ENCODE data around the gene HYAL3.

Gene HYAL3

DNA sequence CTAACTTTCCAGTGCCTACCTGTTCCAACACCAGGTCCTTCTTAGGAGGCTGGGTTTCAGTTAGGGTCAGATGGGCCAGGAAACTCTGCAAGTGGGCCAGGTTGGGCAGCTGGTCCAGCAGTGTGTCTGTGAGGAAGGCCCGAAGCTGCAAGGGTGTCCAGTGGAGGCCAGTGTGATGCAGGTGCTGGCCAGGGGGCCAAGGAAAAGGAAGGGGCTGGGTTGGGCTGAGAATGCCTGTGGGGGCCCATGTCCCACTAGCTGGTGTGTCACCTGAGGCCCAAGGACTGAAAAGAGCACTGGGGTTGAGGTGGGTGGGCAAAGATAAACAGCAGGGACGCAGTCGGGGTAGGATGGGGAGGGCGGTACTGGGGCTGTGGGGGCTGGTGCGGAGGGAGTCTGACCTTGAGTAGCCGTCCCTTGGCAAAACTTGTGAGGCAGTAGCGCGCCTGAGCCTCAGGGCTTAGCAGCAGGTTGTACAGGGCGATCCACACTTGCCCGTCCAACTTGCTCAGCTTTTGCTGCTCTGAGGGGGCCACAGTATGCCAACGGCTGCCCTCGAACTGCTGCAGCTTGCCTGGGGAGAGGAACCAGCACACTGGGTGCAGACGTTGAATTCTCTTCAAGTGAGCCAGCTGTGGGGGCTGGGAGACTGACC is 42.9 kb upstream of the HYAL3 start:
- ChIA-PET POLR2A (no interaction called here), CTCF (interaction anchor here (1.1 to 16.7 kb wide), 3 partner anchors 9 to 203 kb away, joined by 3 to 473 read pairs (median 16); partner anchors contain the start of genes CYB561D2 and NPRL2)
- no peak overlapping the region for H3K4me3 ChIP-seq (ENCODE audit: low read depth, low read length)
- TF ChIP-seq, protein P1, sequence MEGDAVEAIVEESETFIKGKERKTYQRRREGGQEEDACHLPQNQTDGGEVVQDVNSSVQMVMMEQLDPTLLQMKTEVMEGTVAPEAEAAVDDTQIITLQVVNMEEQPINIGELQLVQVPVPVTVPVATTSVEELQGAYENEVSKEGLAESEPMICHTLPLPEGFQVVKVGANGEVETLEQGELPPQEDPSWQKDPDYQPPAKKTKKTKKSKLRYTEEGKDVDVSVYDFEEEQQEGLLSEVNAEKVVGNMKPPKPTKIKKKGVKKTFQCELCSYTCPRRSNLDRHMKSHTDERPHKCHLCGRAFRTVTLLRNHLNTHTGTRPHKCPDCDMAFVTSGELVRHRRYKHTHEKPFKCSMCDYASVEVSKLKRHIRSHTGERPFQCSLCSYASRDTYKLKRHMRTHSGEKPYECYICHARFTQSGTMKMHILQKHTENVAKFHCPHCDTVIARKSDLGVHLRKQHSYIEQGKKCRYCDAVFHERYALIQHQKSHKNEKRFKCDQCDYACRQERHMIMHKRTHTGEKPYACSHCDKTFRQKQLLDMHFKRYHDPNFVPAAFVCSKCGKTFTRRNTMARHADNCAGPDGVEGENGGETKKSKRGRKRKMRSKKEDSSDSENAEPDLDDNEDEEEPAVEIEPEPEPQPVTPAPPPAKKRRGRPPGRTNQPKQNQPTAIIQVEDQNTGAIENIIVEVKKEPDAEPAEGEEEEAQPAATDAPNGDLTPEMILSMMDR (IDR thresholded peaks at IDR 0.05; ENCODE audit: insufficient read depth, low read length, missing control alignments): no peak
- DNase-seq (ENCODE audit: low read depth, low spot score): no peak

DNA sequence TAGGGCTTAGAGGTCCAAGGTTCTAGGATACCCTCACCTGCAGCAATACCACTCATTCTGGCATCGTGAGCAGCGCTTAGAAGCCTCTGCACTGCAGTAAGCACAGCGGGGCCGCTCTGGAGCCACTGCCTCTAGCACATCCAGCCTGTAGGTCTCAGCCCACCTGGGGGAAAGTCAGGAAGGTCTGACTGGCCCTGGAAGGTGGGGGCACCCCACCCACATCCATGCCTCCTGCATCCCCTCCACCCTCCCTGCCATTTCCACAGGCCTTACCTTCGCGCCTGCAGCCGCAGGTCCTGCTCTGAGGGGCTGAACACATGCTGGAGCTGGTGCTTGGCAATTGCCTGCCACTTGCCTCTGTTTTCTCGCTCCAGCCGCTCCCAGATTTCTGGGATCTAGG is 42.3 kb upstream of the HYAL3 start:
- TF ChIP-seq, protein P1 (IDR thresholded peaks at IDR 0.05; ENCODE audit: insufficient read depth, low read length, missing control alignments): no peak
- no peak for DNase-seq (ENCODE audit: low read depth, low spot score)
- ChIA-PET POLR2A (interaction anchor here (1.2 kb wide), 1 partner anchor 100 kb away, joined by 3 read pairs; no protein-coding TSS in a partner anchor), CTCF (interaction anchor here (1.1 to 16.7 kb wide), 3 partner anchors 9 to 204 kb away, joined by 7 to 473 read pairs (median 16); partner anchors contain the start of genes CYB561D2 and NPRL2)
- H3K4me3 ChIP-seq (ENCODE audit: low read depth, low read length): peak overlapping the region; percentile 63

DNA sequence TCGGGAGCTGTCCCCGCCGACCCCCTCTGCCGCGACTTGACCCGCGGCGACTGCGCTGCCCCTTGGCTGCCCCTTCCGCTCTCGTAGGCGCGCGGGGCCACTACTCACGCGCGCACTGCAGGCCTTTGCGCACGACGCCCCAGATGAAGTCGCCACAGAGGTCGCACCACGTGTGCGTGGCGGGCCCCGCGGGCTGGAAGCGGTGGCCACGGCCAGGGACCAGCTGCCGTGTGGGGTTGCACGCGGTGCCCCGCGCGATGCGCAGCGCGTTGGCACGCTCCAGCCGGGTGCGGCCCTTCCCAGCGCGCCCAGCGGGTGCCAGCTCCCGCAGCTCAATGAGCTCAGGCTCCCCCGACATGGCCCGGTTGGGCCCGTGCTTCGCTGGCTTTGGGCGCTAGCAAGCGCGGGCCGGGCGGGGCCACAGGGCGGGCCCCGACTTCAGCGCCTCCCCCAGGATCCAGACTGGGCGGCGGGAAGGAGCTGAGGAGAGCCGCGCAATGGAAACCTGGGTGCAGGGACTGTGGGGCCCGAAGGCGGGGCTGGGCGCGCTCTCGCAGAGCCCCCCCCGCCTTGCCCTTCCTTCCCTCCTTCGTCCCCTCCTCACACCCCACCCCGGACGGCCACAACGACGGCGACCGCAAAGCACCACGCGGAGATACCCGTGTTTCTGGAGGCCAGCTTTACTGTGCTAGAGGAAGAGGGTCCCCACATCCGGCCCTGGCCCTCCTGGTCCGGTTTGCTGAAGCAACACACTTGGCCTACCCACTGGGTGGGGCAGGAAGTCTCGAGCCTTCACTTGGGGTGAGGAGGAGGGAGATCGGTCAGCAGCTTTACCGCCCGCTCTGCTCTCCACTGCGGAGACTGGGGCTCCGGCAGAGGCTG is 41.5 kb upstream of the HYAL3 start, which contains the start of gene RASSF1:
Gene RASSF1 (minus strand): TSS at position 389 of the 882 bp plus-strand sequence. CDS start 31 bp downstream, at position 358.
- POLR2A ChIA-PET: interaction anchor here (1.1 to 1.2 kb wide), 3 partner anchors 10 to 99 kb away, joined by 3 read pairs; partner anchors contain the start of genes CYB561D2 and NPRL2
- CTCF ChIA-PET: interaction anchor here (0.8 to 4.9 kb wide), 7 partner anchors 8 to 209 kb away, joined by 3 to 46 read pairs (median 6); partner anchors contain the start of genes CYB561D2, NPRL2 and TMEM115
- no peak for DNase-seq (ENCODE audit: low read depth, low spot score)
- TF ChIP-seq, protein P1 (IDR thresholded peaks at IDR 0.05; ENCODE audit: insufficient read depth, low read length, missing control alignments): no peak
- H3K4me3 ChIP-seq (ENCODE audit: low read depth, low read length): peak within 1 kb of the TSS; percentile 63

DNA sequence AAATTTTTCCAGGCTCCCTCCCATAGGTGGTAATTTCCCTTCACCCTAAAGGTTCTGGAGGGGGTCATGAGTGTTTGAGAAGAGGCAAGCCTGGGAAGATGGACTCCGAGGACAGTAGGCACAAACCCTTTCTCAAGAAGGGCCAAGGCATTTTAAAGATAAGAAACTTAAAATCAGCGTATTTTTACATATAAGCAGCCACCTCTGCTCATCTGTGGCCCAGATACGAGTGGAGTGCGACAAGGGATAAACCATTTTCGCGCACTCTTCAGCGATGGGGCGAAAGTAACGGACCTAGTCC is 40.9 kb upstream of the HYAL3 start:
- H3K4me3 ChIP-seq (ENCODE audit: low read depth, low read length): peak overlapping the region; percentile 63
- POLR2A ChIA-PET: interaction anchor here (1.1 kb wide), 2 partner anchors 10 to 17 kb away, joined by 3 read pairs; partner anchors contain the start of genes CYB561D2 and NPRL2
- TF ChIP-seq, protein P1 (IDR thresholded peaks at IDR 0.05; ENCODE audit: insufficient read depth, low read length, missing control alignments): no peak
- CTCF ChIA-PET: interaction anchor here (0.8 to 4.9 kb wide), 6 partner anchors 9 to 210 kb away, joined by 3 to 46 read pairs (median 6); partner anchors contain the start of genes CYB561D2, NPRL2 and TMEM115
- no peak for DNase-seq (ENCODE audit: low read depth, low spot score)

DNA sequence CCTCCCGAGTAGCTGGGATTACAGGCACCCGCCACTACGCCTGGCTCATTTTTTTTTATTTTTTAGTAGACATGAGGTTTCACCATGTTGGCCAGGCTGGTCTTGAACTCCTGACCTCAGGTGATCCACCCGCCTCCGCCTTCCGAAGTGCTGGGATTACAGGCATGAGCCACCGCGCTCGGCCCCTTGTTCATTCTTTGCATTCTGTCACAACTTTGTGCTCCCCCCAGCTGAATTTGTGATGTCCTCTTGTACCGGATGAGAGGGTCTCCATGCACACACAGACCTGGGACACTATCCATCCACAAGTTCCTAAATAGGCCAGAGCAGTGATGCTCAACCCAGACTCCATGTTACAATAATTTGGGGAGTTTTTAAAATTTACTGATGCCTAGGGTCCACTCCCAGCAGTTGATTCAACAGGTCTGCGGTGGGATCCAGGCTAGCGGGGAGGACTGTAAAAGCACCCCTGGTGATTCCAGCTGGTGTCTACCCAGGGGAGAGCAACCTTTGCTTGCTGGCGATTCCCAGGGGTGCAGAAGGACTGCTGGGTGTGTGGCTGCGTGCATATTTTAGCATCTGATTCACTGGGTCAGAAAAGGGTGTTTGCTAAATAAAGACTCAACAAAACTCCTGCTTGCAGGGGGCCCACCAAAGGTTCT is 40.4 kb upstream of the HYAL3 start:
- peak overlapping the region; percentile 63 for H3K4me3 ChIP-seq (ENCODE audit: low read depth, low read length)
- POLR2A ChIA-PET: no interaction called here
- DNase-seq (ENCODE audit: low read depth, low spot score): no peak
- CTCF ChIA-PET: interaction anchor here (1.5 to 4.9 kb wide), 4 partner anchors 9 to 210 kb away, joined by 5 to 46 read pairs (median 8); partner anchors contain the start of genes CYB561D2 and NPRL2
- TF ChIP-seq, protein P1 (IDR thresholded peaks at IDR 0.05; ENCODE audit: insufficient read depth, low read length, missing control alignments): no peak
